ENCODE measurements around the gene EPN2. TPM values are rescaled to one million over a fixed set of nuclear protein-coding genes. Genes with fewer than 3 reads are reported as not detected.

Gene EPN2
- total RNA-seq, 1 experiment from 2014 or later: 57.8 TPM

DNA sequence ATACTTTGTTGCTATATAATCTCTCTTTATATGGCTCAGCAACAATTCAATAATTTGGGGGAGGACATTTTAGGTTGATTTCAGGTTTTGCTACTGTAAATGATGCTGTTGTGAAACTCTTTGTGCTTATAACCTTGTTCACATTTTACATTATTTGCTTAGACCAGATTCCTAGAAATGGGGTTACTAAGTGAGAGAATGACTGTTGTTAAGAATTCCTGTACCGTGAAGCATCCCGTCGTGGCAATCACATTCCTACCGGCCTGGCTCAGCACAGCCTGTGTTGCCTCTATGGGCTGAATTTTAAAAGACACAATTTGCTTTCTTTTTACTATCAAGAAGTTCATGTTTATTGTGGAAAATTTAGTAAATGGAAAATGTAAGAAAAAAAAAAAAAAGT is 94.0 kb downstream of the EPN2 start:
- Histone ChIP-seq H3K23ac (ENCODE audit: insufficient read length, low read depth, low read length) (no peak overlapping the region), H2BK5ac (ENCODE audit: insufficient read length, low read length) (no peak overlapping the region), H3K14ac (ENCODE audit: insufficient read depth, low read length) (no peak overlapping the region), H2BK12ac (ENCODE audit: insufficient read length, low read depth, low read length) (no peak overlapping the region), H3K9me3 (ENCODE audit: control insufficient read depth, low read depth, low read length) (no peaks in the 10 kb centered on the region), H3K4me1 (ENCODE audit: insufficient read depth, low read length) (no peaks in the 10 kb centered on the region), H3T11ph (ENCODE audit: low read length) (no peak overlapping the region), H2BK15ac (ENCODE audit: low read depth, low read length) (no peak overlapping the region), H4K5ac (ENCODE audit: insufficient read length, low read depth, low read length) (no peak overlapping the region), H3K79me2 (ENCODE audit: insufficient read depth, low read length) (no peaks in the 10 kb centered on the region), H3K27ac (ENCODE audit: insufficient read length, low read depth, low read length) (no peak overlapping the region), H4K8ac (replicated peaks; ENCODE audit: insufficient read length, low read depth, low read length) (no peak overlapping the region), H3K23me2 (ENCODE audit: insufficient read length, low read depth, low read length, poor library complexity, severe bottlenecking) (no peaks in the 10 kb centered on the region), H2AK5ac (ENCODE audit: insufficient read length, low read length) (no peak overlapping the region), H3K4ac (ENCODE audit: low read depth, low read length) (no peak overlapping the region), H3K4me2 (ENCODE audit: insufficient read depth, insufficient read length, low read length) (no peak overlapping the region), H2BK20ac (ENCODE audit: low read depth, low read length, poor library complexity, severe bottlenecking) (no peak overlapping the region), H4K91ac (ENCODE audit: insufficient read length, low read depth, low read length) (no peak overlapping the region), H3K79me1 (ENCODE audit: insufficient read depth, low read depth, low read length, poor library complexity, severe bottlenecking) (no peaks in the 10 kb centered on the region), H3K9ac (ENCODE audit: extremely low read depth, insufficient read length, low read length) (no peak overlapping the region), H4K20me1 (ENCODE audit: control insufficient read depth, insufficient read depth, insufficient read length) (no peaks in the 10 kb centered on the region), H2BK120ac (ENCODE audit: low read depth, low read length, poor library complexity, severe bottlenecking) (no peak overlapping the region), H3K18ac (ENCODE audit: insufficient read length, low read depth, low read length) (no peak overlapping the region), H3K56ac (ENCODE audit: insufficient read length, low read depth, low read length) (no peak overlapping the region), H2AFZ (ENCODE audit: low read length) (no peak overlapping the region), H3K27me3 (ENCODE audit: insufficient read depth, low read length) (no peaks in the 10 kb centered on the region)
- TF ChIP-seq, protein P1, sequence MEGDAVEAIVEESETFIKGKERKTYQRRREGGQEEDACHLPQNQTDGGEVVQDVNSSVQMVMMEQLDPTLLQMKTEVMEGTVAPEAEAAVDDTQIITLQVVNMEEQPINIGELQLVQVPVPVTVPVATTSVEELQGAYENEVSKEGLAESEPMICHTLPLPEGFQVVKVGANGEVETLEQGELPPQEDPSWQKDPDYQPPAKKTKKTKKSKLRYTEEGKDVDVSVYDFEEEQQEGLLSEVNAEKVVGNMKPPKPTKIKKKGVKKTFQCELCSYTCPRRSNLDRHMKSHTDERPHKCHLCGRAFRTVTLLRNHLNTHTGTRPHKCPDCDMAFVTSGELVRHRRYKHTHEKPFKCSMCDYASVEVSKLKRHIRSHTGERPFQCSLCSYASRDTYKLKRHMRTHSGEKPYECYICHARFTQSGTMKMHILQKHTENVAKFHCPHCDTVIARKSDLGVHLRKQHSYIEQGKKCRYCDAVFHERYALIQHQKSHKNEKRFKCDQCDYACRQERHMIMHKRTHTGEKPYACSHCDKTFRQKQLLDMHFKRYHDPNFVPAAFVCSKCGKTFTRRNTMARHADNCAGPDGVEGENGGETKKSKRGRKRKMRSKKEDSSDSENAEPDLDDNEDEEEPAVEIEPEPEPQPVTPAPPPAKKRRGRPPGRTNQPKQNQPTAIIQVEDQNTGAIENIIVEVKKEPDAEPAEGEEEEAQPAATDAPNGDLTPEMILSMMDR (conservative IDR thresholded peaks at IDR 0.05): no peak
- Mint-ChIP-seq H3K27ac (no peak overlapping the region), H3K36me3 (ENCODE audit: insufficient read depth in 1 of 3, low read depth in 3 of 3) (peaks cover 11 to 41% (median 36%) of the 10 kb centered on the region in 3 experiments; a peak in 6 of 7 replicates), H3K4me1 (peaks cover 4 to 34% of the 10 kb centered on the region in 2 experiments), H3K9me3 (peaks cover 0 to under 1% of the 10 kb centered on the region in 2 experiments; a peak in 1 of 5 replicates), H3K4me3 (no peak overlapping the region), H3K27me3 (ENCODE audit: low read depth) (no peaks in the 10 kb centered on the region)
- no CpG with 5 or more reads among the region's 4 CpGs for WGBS (ENCODE audit: extremely low coverage, insufficient read length, low lambda C conversion rate)
- no peak for DNase-seq

Measured in H9 (cell line).